ENCODE data around the gene GTPBP4.

DNA sequence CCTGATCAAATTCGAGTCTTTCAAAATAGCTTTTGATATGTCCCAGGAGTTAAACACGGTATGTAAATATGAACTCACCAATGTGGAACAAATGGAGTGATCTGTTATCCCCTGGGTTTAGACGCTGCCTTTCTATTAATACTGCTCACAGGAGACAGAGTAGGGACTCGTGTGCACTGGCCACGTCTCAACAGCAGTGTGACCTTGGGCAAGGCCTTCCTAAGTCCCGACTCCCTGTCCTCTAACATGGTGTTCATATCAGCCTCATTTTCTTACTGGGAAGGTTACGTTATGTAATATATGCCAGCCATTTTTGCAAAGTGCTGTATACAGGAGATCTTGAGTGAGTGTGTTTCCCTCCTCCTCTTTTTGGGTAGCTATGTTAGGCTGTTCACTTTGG, 69.8 kb downstream of the GTPBP4 start:
- TF ChIP-seq POLR2AphosphoS5 (IDR thresholded peaks at IDR 0.05; ENCODE audit: low read depth, low read length) (no peak), POLR2A (IDR thresholded peaks at IDR 0.05; ENCODE audit: low read depth, low read length) (no peak)
